HG02852 (cell line): Measurements from ENCODE around the gene RLF.

Source experiments
- ATAC-seq: cut with Tn5 transposase; IDR thresholded peaks from one replicate; pipeline ENCODE4 v1.9.1; 2021; ENCODE audit warnings: mild to moderate bottlenecking, moderate library complexity; ENCODE audit not compliant: unreplicated experiment

The RLF gene

DNA sequence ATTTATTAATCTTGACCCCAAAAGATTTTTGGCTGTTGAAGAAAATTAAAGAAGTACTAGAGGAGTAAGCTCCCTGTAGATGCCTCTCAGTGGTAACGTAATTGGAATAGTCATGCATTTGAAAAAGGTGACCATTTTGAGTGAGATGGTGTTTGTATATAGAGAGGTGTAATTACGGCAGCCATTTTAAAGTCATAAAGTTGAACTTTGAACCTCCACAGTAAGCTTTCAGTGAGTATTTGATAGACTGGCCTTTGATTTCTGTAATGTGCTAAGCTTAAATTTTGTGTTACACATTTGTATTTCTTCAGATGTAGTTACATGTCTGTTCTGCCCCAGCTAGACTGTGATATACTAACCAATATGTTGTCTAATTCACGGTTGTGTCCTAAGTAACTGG is 65.0 kb downstream of the RLF start:
- ATAC-seq = no peak

DNA sequence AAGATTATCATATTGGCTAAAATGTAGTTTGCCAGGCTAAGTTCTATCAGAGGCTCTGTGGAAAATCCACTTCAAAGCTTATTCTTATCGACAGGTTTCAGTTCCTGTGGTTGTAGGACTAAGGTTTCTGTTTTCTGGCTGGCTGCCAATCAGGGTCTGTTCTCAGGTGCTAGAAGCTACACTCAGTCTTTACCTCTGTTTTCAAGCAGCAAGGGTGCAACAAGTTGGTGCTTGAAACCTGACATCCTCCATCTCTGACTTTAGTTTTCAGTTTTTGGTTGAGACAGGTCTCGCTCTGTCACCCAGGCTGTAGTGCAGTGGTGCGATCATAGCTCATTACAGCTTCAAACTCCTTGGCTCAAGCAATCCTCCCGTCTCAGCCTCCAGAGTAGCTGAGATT is 71.3 kb downstream of the RLF start:
- peak; percentile 91 for ATAC-seq

DNA sequence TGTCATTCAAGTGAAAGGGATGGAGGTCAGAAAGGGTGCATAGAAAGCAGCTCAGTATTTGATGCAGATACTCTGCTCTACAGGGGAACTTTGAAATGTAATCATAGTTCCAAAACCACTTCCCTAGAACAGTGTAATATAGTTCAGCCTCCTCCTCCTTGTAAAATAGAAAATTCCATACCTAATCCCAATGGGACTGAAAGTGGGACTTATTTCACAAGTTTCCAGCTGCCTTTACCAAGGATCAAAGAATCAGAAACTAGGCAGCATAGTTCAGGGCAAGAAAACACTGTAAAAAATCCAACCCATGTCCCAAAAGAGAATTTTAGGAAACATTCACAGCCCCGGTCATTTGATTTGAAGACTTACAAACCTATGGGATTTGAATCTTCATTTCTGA is 78.4 kb downstream of the RLF start:
- no peak for ATAC-seq

DNA sequence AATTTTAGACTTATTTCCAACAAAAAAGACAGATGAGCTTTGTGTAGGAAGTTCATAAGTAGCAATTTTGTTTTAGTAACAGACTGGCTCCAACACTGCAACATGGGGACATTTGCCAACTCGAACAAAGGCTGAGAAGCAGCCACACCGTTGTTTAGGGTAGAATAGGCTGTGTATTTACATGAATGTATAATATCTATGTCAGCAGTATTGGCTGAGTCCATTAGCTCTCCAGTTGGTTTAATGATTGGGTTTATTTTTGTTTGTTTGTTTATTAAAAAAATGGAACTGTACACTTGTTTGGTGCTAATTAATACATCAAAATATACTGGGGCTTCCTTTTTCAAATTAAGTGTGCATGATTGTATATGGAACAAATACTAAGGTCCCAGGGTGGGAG is 79.2 kb downstream of the RLF start:
- no peak for ATAC-seq

DNA sequence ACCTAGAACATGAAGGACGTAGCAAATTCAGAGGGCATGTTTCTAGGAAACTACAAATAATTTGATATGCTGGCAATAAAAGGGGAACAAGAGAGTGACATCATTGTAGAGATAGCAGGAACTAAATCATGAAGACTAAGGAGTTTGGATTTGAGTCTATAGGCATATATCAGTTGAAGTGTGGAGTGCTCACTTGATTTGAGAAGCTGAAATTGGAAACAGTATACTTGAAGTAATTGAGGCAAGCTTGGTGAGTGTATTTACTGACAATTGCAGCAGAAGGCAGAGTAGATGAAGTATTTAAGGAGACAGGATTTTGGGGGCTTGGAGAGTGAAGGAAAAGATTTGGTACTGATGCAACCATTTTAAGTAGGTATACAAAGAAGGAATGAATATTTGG is 80.2 kb downstream of the RLF start:
- peak; percentile 22 for ATAC-seq

DNA sequence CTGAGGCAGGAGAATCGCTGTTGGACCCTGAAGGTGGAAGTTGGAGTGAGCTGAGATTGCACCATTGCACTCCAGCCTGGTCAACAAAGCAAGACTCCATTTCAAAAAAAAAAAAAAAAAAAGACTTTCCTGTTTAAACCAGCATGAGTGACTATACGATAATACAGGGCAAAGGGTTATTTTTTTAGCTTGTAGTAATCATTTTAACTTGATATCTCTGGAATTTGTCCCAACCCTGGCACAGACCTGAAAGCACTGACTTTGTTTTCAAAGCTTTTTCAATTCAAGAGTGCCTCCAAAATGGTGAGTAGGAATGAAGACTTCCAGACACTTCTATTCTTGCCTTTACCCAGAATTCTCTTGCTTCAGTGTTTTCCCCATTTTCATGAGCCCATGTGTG is 82.2 kb downstream of the RLF start:
- no peak for ATAC-seq

DNA sequence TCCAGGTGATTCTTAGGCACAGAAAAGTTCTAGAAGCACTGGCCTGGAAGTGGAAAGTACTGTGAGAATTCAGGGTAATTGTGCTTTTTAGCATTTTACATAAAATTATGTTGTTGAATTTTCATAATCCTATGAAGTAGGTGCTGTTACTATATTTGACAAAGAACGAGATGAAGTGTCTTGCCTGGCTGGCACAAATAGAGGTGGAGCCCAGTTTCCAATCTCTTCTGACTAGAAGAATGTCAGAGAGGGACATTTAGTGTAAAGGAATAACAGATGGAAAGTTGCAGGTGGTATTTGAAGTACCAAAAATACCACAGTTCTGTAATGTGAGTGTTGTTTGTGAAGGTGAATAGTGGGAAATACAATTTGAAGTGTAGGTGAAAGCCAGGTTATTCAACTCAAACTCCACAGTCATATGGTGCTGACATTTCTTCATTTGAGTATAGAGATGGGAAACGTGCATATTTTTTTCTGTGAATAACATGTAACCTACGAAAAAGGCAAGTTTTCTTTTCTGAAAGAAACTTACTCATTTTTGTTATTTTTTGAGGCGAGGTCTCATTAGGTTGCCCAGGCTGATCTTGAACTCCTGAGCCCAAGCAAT is 83.1 kb downstream of the RLF start:
- no peak for ATAC-seq

DNA sequence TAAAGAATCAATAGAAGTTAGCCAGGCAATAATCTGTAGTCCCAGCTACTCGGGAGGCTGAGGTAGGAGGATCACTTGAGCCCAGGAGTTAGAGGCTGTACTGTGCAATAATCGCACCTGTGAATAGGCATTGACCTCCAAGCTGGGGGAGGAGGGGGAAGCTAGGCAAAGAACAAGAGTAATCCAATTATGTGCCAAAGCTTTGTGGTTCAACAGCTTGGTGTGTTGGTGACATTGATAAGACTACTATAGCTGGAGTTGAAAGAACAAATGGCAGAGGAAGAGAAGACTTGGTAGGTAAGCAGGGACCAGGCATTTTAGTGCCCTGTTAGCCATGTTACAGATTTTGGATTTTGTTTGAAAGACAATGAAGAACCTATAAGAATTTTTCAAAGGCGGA is 84.5 kb downstream of the RLF start:
- no peak for ATAC-seq

DNA sequence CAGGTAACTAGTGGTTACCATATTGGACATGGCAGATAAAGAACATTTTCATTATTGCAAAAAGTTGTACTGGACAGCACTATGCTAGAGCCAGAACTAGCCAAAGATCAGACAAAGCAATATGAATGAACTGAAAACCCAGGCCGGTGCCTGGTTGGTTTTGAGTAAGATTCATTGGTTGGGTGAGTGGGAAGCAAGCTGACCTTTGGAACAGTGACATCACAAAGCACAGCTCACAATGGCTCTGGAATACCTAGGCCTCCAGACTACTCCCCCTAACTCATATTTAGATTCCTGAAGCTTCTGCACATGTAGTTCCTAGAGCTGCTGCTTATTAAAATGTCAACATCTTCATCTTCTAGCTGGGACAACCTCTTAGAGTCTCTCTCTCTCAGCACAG is 86.5 kb downstream of the RLF start, which contains the start of gene TMCO2:
TMCO2 (plus strand) TSS at position 283 of the 400 bp plus-strand sequence; CDS start at position 340, 57 bp downstream.
- ATAC-seq = no peak

DNA sequence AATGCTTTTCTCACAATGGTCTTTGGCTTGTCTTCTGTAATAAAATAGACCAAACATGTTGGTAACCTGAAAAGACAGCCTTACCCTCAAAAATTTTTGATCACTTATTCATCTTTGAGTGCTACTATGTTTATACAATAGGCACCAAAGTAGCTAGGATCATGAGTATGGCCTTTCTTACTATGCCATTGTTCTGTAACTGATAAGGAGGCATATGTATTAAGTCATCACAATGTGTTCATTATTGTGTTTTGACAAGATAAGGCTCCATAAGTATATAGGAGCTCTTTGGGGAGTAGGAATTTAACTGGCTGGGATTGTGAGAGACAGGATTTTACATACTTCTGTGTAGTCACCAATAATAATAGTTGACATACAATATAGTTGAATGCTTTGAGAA is 87.2 kb downstream of the RLF start:
- ATAC-seq = no peak

DNA sequence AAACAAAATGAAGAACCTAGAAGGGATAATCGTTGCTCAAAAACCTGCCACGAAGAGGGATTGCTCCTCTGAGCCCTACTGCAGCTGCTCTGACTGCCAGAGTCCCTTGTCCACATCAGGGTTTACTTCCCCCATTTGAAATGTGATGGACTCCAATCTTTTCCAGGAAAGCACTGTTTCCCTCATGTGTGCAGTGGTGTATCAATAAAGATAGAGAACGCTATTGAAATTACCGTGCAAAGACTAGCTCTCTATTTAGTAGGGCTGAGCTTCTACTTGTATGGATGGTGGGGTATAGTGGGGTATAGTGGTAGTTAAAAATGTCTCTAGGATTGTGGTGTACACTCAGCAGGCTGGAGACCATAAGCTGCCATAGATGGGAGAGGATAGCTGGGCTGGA is 90.3 kb downstream of the RLF start:
- no peak for ATAC-seq

DNA sequence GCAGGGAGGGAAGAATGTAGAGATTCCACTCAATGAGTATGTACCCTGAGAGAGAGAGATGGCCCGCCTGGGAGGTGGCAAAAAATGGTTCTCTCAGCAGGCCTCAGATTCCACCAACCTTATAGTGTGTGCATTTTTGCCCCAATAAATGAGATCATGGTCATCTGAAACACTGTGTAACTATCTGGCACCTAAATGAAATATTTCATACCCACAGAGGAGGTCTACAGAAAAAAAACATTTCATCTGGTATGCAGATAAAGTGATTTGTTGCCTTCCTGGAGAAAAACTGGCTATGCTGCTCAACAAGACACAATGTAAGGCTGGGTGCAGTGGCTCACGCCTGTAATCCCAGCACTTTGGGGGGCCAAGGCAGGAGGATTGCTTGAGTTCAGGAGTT is 91.4 kb downstream of the RLF start:
- ATAC-seq = no peak

DNA sequence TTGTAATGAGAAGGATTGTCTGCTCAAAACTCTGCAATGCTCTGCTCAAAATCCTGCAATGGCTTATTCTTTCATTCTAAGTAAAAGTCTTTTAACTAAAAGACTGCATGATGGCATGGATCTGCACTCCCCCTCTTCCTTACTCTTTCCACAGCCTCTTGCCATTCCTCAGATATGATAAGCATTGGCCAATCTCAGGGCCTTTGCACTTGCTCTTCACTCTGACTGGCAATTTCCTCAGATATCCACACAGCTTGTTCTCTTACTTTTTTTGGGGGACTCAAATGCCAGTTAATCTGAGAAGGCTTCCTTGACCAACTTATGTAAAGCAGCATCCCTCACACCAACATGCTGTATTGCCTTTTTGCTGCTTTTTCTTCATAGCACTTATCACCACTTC is 94.0 kb downstream of the RLF start:
- ATAC-seq = no peak

DNA sequence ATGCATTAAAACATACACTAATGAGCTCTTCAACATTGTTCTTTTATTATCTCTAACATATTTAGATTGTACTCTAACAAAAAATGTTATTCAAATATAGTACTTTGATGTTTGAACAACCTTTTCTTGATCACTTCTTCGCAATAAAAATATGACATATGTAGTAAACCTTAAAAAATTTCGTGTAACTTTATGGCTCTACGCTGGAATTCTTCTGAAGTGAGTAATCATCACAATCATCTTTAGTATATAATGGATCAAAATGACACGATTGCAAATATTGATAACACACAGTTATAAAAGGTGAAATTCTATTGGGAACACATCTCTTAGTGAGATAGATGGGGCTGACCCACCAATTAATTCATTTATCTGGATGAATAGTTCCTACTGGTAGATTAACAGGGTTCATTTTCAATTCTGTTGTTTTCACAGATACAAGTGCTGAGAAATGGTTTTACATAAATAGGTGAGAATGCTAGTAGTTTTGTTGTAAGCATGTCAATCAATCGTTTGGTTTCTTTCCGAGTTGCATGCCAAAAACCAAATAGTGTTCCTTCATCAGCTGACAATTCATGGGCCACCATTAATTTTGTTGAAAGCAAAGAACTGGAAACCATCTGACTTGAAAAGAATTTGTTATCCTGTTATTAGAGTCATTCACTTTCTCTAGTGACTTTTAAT is 95.4 kb downstream of the RLF start:
- no peak for ATAC-seq

DNA sequence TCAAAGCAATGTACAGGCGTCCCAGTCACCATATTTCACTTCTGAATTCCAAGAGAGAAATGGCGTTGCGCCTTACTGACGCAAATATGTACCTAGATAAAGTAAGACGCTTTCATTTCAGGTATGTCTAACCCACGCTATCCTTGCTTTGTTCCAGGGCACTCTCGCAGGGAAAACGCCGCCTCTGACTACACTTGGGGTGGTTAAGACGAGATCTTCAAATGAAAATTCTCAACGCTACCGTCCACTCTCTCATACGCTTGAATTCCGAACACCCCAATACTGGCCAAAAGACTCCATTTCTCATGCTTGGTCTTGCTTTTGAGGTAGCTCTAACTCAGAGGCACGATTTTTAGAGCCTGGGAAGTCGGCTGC is 96.1 kb downstream of the RLF start:
- no peak for ATAC-seq

DNA sequence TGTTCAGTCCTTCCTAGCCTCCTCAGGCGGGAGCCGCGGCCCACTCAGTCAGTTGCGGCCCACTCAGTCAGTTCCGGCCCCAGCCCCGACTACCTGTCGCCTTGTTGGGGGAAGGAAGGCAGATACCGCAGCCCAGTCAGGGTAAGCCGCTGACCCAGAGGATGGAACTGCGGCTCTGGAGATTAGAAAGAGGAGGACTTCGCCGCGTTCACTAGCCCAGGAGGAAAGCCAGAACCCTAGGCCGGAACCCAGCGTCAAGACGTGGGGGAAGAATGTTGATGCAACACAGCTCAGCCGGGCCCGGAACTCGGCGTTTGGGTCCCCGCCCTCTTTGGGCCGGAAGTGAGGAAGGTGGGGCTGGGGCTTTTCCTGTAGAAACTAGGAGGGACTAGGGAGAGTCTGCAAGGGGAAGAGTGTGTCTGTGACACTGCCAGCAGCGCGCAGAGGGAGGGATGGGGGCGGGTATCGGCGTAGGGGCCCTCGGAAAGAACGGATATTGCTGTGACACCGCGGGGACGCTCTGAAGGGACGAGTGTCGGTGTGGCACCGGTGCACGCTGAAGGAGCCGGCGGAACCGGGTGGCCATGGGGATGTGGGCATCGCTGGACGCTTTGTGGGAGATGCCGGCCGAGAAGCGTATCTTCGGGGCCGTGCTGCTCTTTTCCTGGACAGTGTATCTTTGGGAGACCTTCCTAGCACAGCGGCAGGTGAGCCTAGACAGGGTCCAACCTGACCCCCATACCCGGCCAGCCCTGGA is 96.7 kb downstream of the RLF start, which contains the start of gene ZMPSTE24:
ZMPSTE24 (plus strand) TSS at position 549 of the 757 bp plus-strand sequence; CDS start at position 585, 36 bp downstream.
- peak; percentile 89 for ATAC-seq

DNA sequence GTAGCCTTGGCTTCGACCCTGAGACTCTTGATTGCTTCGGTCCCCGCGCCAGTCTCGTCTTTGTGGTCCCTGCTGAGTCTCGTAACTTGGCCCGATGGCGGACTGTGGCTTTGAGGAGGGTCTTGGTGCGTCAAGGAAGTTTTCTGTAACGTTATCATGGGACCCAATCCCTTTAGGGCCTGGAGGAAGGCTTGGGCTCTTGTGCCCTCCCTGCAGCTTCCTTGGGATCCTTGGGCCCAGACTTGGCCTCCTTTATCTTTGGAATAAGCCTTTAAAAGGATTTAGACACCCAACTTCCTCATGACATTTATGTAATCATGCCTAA is 97.2 kb downstream of the RLF start:
- ATAC-seq = no peak

DNA sequence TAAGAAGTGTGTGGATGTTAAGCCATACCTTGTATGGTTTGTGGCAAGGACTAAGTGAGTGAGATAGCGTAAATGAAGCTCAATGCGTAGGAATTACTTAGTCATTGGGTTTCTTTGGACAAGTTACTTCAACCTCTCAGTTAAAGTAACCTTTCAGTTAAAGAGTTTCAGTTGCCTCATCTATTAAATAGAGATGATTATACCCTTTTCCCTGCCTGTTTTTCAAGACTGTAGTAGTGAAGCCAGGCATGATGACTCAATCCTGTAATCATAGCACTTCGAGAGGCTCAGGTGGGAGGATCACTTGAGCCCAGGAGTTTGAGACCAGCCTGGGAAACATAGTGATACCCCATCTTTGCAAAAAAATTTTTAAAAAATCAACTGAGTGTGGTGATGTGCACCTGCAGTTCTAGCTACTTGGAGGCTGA is 103.2 kb downstream of the RLF start:
- ATAC-seq = no peak

DNA sequence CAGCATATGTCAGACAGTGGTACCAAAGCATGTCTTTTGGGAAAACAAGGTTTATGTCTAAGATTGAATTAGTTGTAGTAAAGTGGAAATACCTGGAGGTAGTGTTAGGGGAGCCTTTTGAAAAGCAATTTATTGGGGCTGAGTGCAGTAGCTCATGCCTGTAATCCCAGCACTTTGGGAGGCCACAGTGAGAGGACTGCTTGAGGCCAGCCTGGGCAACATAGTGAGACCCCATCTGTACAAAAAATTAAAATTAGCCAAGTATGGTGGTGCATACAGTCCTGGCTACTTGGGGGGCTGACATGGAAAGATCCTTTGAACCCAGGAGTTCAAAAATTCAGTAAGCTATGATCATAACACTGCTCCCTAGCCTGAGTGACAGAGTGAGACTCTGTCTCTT is 104.1 kb downstream of the RLF start:
- no peak for ATAC-seq

DNA sequence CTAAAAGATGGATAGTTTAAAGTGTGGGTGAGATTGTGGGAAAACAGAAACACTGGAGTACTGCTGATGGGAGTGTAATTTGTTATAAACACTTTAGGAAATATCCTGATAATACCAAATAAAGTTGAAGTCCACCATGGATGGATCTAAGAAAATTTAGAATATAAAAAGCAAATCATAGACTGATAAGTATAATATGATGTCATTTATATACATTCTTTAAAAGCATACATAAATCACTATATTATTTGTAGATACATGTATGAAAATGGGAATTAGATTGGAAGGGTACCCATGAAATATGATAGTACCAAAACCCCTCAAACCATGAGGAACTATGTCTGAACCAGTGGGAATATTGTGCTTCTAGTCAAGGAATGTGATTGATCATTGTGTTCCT is 104.7 kb downstream of the RLF start:
- no peak for ATAC-seq

DNA sequence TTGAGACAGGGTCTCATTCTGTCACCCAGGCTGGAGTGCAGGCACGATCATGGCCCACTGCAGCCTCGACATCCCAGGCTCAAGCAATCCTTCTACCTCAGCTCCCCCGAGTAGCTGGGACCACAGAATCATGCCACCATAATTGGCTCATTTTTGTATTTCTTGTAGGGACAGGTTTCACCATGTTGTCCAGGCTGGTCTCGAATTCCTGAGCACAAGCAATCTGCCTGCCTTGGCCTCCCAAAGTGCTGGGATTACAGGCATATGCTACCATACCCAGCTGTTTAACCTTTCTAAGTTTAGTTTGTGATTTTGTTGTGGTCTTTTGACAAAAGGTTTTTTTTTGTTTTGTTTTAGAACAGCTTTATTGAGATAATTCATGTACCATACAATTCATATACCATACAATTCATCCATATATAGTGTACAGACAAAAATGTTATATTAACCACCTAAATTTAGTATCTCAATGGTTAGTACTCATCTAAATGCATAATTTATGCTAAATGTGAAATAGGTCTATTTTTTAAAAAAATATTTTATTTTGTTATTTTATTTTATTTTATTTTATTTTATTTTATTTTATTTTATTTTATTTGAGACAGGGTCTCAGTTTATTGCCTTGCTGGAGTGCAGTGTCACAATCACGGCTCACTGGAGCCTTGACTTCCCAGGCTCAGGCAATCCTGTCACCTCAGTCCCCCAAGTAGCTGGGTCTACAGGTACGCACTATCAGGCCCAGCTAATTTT is 105.8 kb downstream of the RLF start:
- ATAC-seq = no peak
